ENCODE measurements around the gene TP73. TPM values are rescaled to one million over a fixed set of nuclear protein-coding genes. Genes with fewer than 3 reads are reported as not detected.

The TP73 gene
- total RNA-seq, 1 experiment from 2014 or later = 10.0 TPM

DNA sequence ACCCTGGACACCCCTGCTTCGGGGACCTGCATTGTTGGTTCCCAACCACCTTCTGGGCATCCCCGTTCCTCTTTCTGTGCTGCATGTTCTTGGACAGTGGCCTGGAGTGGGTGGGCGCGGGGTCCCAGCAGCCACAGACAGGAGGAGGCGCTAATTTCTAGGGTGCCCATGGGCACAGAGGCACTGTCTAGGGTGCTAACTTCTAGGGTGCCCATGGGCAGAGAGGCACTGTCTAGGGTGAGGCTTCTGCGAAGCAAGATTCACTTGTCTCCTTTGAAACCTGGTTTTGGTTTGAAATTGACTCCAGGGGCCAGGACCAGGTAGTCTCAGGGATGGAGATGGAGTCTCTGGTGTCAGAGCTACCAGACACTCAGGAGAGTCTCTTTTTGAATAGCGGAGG lies 40.2 kb upstream of the TP73 start:
- Histone ChIP-seq H3K36me3 (ENCODE audit: insufficient read depth, low read length, poor library complexity, severe bottlenecking) (no peaks in the 10 kb centered on the region), H3K27ac (ENCODE audit: low read depth, low read length, poor library complexity, severe bottlenecking) (no peak overlapping the region), H3K4me1 (ENCODE audit: insufficient read depth, low read length, poor library complexity, severe bottlenecking) (peaks cover 8% of the 10 kb centered on the region), H3K27me3 (replicated peaks; ENCODE audit: insufficient read depth, low read depth, low read length, poor library complexity) (no peaks in the 10 kb centered on the region), H3K9me3 (ENCODE audit: low read depth, low read length, poor library complexity, severe bottlenecking) (no peaks in the 10 kb centered on the region), H3K4me3 (ENCODE audit: low read depth, low read length, poor library complexity, severe bottlenecking) (peak overlapping the region; percentile 65)
- TF ChIP-seq CTCF (conservative IDR thresholded peaks at IDR 0.05; ENCODE audit: low read depth, low read length) (no peak), EZH2 (IDR thresholded peaks at IDR 0.05; ENCODE audit: borderline replicate concordance, low read depth, low read length, poor library complexity, severe bottlenecking) (no peak)
- BruUV-seq (replicated peaks) = no TSS peak
- ChIA-PET POLR2A (ENCODE audit: low non-redundant PET) (no interaction called here), CTCF (no interaction called here)
- no peak for DNase-seq (ENCODE audit: low spot score)
- intact Hi-C loops (cut with micrococcal nuclease; ENCODE audit: unreplicated experiment) = no loop called here

- peak; percentile 16 for DNase-seq (ENCODE audit: low spot score)
- Histone ChIP-seq H3K4me1 (ENCODE audit: insufficient read depth, low read length, poor library complexity, severe bottlenecking) (peaks cover 5% of the 10 kb centered on the region), H3K9me3 (ENCODE audit: low read depth, low read length, poor library complexity, severe bottlenecking) (no peaks in the 10 kb centered on the region), H3K4me3 (ENCODE audit: low read depth, low read length, poor library complexity, severe bottlenecking) (no peak overlapping the region), H3K36me3 (ENCODE audit: insufficient read depth, low read length, poor library complexity, severe bottlenecking) (no peaks in the 10 kb centered on the region), H3K27ac (ENCODE audit: low read depth, low read length, poor library complexity, severe bottlenecking) (no peak overlapping the region), H3K27me3 (replicated peaks; ENCODE audit: insufficient read depth, low read depth, low read length, poor library complexity) (no peaks in the 10 kb centered on the region)
- intact Hi-C loops (cut with micrococcal nuclease; ENCODE audit: unreplicated experiment) = no loop called here
- POLR2A ChIA-PET (ENCODE audit: low non-redundant PET) = no interaction called here
- TF ChIP-seq CTCF (conservative IDR thresholded peaks at IDR 0.05; ENCODE audit: low read depth, low read length) (peak; percentile 61), EZH2 (IDR thresholded peaks at IDR 0.05; ENCODE audit: borderline replicate concordance, low read depth, low read length, poor library complexity, severe bottlenecking) (no peak)
- BruUV-seq (replicated peaks) = no TSS peak
- CTCF ChIA-PET = interaction anchor here (0.5 to 0.9 kb wide), 2 partner anchors 162 to 1067 kb away, joined by 3 to 5 read pairs; no protein-coding TSS in a partner anchor
Observed at GRCh38 chr1:3614755-3615742, 37.3 kb upstream of the TP73 start.

- CTCF ChIA-PET = interaction anchor here (0.9 kb wide), 1 partner anchor 126 kb away, joined by 3 read pairs; no protein-coding TSS in a partner anchor
- Histone ChIP-seq H3K36me3 (ENCODE audit: insufficient read depth, low read length, poor library complexity, severe bottlenecking) (no peaks in the 10 kb centered on the region), H3K27me3 (replicated peaks; ENCODE audit: insufficient read depth, low read depth, low read length, poor library complexity) (no peaks in the 10 kb centered on the region), H3K4me1 (ENCODE audit: insufficient read depth, low read length, poor library complexity, severe bottlenecking) (peaks cover 5% of the 10 kb centered on the region), H3K4me3 (ENCODE audit: low read depth, low read length, poor library complexity, severe bottlenecking) (no peak overlapping the region), H3K9me3 (ENCODE audit: low read depth, low read length, poor library complexity, severe bottlenecking) (no peaks in the 10 kb centered on the region), H3K27ac (ENCODE audit: low read depth, low read length, poor library complexity, severe bottlenecking) (no peak overlapping the region)
- no TSS peak for BruUV-seq (replicated peaks)
- POLR2A ChIA-PET (ENCODE audit: low non-redundant PET) = no interaction called here
- intact Hi-C loops (cut with micrococcal nuclease; ENCODE audit: unreplicated experiment) = no loop called here
- TF ChIP-seq EZH2 (IDR thresholded peaks at IDR 0.05; ENCODE audit: borderline replicate concordance, low read depth, low read length, poor library complexity, severe bottlenecking) = no peak
- TF ChIP-seq CTCF (conservative IDR thresholded peaks at IDR 0.05; ENCODE audit: low read depth, low read length) = no peak
- DNase-seq (ENCODE audit: low spot score) = no peak
Observed at GRCh38 chr1:3616861-3617260, 35.5 kb upstream of the TP73 start.

Data from A673 (cell line).